GM12891 (cell line): ENCODE measurements around the gene TRRAP.

Experiments used
- DNase-seq: peaks from one replicate; pipeline ENCODE4 v3.0.0; 2011; ENCODE audit warnings: low spot score; ENCODE audit not compliant: insufficient read length
- FAIRE-seq: peaks from 2 replicates; lab custom pipeline; 2011; peaks lifted over from hg19 to GRCh38; lab: Jason Lieb, UNC
- PAX5 ChIP-seq: IDR thresholded peaks from 2 replicates; pipeline ENCODE4 v1.6.1; 2011; ENCODE audit warnings: low read length, moderate library complexity, mild to moderate bottlenecking; ENCODE audit not compliant: insufficient read depth, severe bottlenecking
- POLR2A ChIP-seq: IDR thresholded peaks from 2 replicates; pipeline ENCODE4 v1.6.1; 2011; ENCODE audit warnings: low read depth, low read length, control low read depth
- POLR2AphosphoS5 ChIP-seq: IDR thresholded peaks from 2 replicates; pipeline ENCODE4 v1.6.1; 2011; ENCODE audit warnings: low read depth, low read length, control low read depth
- POU2F2 ChIP-seq: IDR thresholded peaks from 2 replicates; pipeline ENCODE4 v1.6.1; 2011; ENCODE audit warnings: low read depth, mild to moderate bottlenecking, control low read depth, low read length, moderate library complexity
- SPI1 ChIP-seq: IDR thresholded peaks from 2 replicates; pipeline ENCODE4 v1.6.1; 2011; ENCODE audit warnings: low read depth, low read length, control low read depth
- TAF1 ChIP-seq: IDR thresholded peaks from 2 replicates; pipeline ENCODE4 v1.6.1; 2011; ENCODE audit warnings: low read depth, low read length, control low read depth

TRRAP gene

GRCh38 chr7:98976396-98977185, 98.3 kb downstream of the TRRAP start:
- FAIRE-seq (no peak), DNase-seq (no peak)
- no peak for TF ChIP-seq SPI1
- TF ChIP-seq POLR2A: no peak

- DNase-seq (no peak), FAIRE-seq (no peak)
- TF ChIP-seq TAF1 (no peak), PAX5 (no peak), POLR2A (no peak), POU2F2 (no peak), POLR2AphosphoS5 (no peak), SPI1 (no peak)
Observed at GRCh38 chr7:98978672-98979071, 100.3 kb downstream of the TRRAP start.

DNA sequence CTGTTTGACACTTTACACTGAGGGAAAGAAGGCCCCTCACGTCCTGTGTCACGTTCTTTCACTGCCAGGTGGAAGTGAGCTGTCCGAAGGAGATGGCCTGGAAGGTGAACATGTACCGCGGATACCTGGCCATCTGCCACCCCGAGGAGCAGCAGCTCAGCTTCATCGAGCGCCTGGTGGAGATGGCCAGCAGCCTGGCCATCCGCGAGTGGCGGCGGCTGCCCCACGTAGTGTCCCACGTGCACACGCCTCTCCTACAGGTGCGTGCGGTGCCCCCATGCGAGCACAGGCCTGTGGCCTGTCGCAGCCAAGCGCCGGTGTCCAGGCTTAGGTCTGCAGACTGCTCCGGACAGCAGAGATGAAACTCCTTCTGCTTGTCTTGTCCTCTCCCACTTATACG, 103.4 kb downstream of the TRRAP start:
- no peak for FAIRE-seq
- TF ChIP-seq SPI1 (no peak), PAX5 (no peak), TAF1 (no peak), POU2F2 (no peak), POLR2A (no peak), POLR2AphosphoS5 (no peak)
- no peak for DNase-seq

DNA sequence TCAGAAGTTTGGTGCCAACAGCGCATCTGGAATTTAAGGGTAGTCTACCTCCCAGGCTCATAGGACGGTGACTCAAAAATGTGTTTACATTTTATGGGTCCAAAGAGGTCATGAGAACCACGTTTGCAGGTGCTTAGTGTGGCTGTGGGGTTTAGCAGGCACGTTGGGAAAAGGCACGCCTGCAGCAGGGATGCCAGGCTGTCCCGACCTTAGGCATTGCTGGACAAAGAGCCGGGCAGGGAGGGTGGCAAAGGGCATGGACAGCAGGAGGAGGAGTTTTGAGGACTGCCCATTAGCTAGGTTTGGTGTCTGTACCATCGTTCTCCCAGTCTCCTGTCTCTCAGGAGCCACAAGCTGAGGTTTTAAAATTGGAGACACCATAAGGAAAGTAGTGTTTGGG, 104.4 kb downstream of the TRRAP start:
- no peak for FAIRE-seq
- DNase-seq: no peak
- TF ChIP-seq SPI1 (no peak), POLR2AphosphoS5 (no peak), TAF1 (no peak), PAX5 (no peak), POU2F2 (no peak), POLR2A (no peak)

- TF ChIP-seq SPI1 (no peak), TAF1 (no peak), POLR2A (no peak), POU2F2 (no peak), PAX5 (no peak), POLR2AphosphoS5 (no peak)
- FAIRE-seq (no peak), DNase-seq (no peak)
Observed at GRCh38 chr7:98984126-98984525, 105.8 kb downstream of the TRRAP start.

DNA sequence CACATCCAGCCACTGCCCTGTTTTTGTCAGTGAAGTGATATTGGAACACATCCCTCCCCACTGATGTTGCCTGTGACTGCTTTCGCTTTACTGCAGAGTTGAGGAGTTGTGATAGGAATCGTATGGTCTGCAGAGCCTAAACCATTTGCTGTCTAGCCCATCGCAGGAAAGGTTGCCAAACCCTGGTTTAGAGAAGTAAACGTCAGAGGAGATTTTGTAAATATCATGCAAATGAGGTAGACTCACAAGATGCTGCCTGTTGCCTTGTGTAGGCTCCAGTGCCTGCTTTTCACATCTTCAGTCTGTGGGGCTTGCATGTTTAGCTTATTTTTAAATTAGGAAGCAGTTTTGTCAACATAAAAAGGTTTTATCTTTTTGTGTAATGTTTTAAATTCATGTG, 107.1 kb downstream of the TRRAP start:
- DNase-seq (no peak), FAIRE-seq (peak; percentile 56)
- TF ChIP-seq POLR2A (no peak), POLR2AphosphoS5 (no peak), TAF1 (no peak), POU2F2 (no peak), PAX5 (no peak), SPI1 (no peak)

DNA sequence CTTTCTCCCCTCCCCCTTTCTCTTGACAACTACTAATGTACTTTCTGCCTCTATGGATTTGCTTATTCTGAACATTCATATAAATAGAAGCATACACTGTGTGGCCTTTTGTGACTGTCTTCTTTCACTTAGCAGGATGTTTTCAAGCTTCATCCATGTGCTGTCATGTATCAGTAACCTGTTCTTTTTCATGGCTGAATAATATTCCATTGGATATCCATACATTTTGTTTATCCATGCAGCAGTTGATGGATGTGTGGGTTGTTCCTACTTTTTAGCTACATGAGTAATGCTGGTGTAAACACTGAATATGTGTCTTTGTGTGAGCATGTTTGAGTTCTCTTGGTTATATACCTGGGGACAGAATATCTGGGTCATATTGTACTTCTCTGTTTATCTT, 107.6 kb downstream of the TRRAP start:
- FAIRE-seq (peak; percentile 31), DNase-seq (no peak)
- no peak for TF ChIP-seq POU2F2
- no peak for TF ChIP-seq POLR2A
- TF ChIP-seq PAX5: no peak
- TF ChIP-seq TAF1: no peak
- TF ChIP-seq SPI1: no peak
- TF ChIP-seq POLR2AphosphoS5: no peak

DNA sequence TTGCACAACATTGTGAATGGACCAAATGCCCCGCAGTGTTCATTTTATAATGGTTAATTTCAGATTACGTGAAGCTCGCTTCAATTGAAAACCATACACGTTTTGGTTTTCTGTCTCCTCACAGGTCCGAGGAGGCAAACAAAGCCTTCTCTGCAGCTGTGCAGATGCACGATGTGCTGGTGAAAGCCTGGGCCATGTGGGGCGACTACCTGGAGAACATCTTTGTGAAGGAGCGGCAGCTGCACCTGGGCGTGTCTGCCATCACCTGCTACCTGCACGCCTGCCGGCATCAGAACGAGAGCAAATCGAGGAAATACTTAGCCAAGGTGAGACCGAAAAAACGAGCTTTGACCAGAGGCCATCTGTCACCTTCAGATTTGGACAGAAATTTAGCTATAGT, 110.3 kb downstream of the TRRAP start:
- FAIRE-seq: no peak

GRCh38 chr7:98990356-98990755, 112.0 kb downstream of the TRRAP start:
- FAIRE-seq (no peak), DNase-seq (no peak)
- TF ChIP-seq PAX5: no peak
- TF ChIP-seq POLR2AphosphoS5: no peak
- TF ChIP-seq POLR2A: no peak
- TF ChIP-seq POU2F2: no peak
- TF ChIP-seq SPI1: no peak
- no peak for TF ChIP-seq TAF1

More for the DNA sequence above, 110.3 kb downstream of the TRRAP start:
- no peak for DNase-seq
- no peak for TF ChIP-seq PAX5
- no peak for TF ChIP-seq POLR2A
- TF ChIP-seq POU2F2: no peak
- TF ChIP-seq SPI1: no peak
- no peak for TF ChIP-seq POLR2AphosphoS5
- no peak for TF ChIP-seq TAF1

DNA sequence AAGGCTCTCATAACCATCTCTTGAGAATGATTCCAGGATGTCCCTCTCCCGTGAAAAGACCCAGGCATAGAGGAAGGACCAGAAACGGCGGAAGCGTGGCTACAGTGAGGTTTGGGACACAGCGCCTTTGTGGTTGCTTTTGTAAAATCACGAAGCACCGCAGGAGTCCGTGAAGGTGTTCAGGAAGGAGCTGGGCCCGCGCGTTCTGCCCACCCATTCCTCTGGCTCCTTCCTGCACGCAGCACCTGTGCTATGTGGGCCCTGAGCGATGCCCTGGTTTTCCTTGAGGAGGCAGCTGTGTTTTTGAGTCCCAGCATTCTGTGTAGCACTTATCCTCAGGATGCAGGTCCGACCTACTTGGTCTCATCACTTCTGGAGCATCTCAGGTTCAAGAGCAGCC, 112.8 kb downstream of the TRRAP start:
- no peak for FAIRE-seq
- no peak for DNase-seq
- no peak for TF ChIP-seq POU2F2
- no peak for TF ChIP-seq SPI1
- TF ChIP-seq POLR2A: no peak
- TF ChIP-seq TAF1: no peak
- no peak for TF ChIP-seq PAX5
- TF ChIP-seq POLR2AphosphoS5: no peak
